ENCODE data around the gene NKIRAS2. TPM values are rescaled to one million over a fixed set of nuclear protein-coding genes. Genes with fewer than 3 reads are reported as not detected.

Gene NKIRAS2
- total and polyA plus RNA-seq, 2 experiments from 2014 or later: 31.3 to 52.9 TPM

GRCh38 chr17:42065201-42065600 lies 45.3 kb downstream of the NKIRAS2 start:
- Mint-ChIP-seq H3K36me3 (ENCODE audit: low read depth) (no peaks in the 10 kb centered on the region; the same call in 2 of the 3 replicates), H3K27me3 (ENCODE audit: insufficient read depth, low read depth, poor library complexity) (peaks cover 13% of the 10 kb centered on the region), H3K9me3 (no peaks in the 10 kb centered on the region), H3K4me1 (peaks cover 37% of the 10 kb centered on the region), H3K27ac (no peak overlapping the region), H3K4me3 (no peak overlapping the region)
- Histone ChIP-seq H3K9me2 (ENCODE audit: insufficient read depth) (no peaks in the 10 kb centered on the region), H3K4me1 (ENCODE audit: insufficient read depth) (peaks cover 10% of the 10 kb centered on the region; the same call in 1 of the 2 replicates), H3K4me2 (no peak overlapping the region), H3F3A (replicated peaks; ENCODE audit: low read depth) (0 out of 2 replicates have a peak, but pooled peaks cover 3% of the 10 kb centered on the region), H3K4me3 (no peak overlapping the region), H3K36me3 (ENCODE audit: insufficient read depth) (no peaks in the 10 kb centered on the region), H3K79me2 (replicated peaks; ENCODE audit: insufficient read depth) (no peaks in the 10 kb centered on the region), H2AFZ (no peak overlapping the region), H3K27me3 (ENCODE audit: insufficient read depth) (no peaks in the 10 kb centered on the region), H4K20me1 (replicated peaks; ENCODE audit: insufficient read depth) (no peaks in the 10 kb centered on the region), H3K27ac (ENCODE audit: low read depth) (no peak overlapping the region)
- ATAC-seq (no peak), DNase-seq (ENCODE audit: low spot score) (no peak)
- no peak for TF ChIP-seq JUNB (IDR thresholded peaks at IDR 0.05; ENCODE audit: unreplicated experiment)
- TF ChIP-seq ZNF114 (CRISPR knock-in tag; IDR thresholded peaks at IDR 0.05): no peak
- TF ChIP-seq, protein P1, sequence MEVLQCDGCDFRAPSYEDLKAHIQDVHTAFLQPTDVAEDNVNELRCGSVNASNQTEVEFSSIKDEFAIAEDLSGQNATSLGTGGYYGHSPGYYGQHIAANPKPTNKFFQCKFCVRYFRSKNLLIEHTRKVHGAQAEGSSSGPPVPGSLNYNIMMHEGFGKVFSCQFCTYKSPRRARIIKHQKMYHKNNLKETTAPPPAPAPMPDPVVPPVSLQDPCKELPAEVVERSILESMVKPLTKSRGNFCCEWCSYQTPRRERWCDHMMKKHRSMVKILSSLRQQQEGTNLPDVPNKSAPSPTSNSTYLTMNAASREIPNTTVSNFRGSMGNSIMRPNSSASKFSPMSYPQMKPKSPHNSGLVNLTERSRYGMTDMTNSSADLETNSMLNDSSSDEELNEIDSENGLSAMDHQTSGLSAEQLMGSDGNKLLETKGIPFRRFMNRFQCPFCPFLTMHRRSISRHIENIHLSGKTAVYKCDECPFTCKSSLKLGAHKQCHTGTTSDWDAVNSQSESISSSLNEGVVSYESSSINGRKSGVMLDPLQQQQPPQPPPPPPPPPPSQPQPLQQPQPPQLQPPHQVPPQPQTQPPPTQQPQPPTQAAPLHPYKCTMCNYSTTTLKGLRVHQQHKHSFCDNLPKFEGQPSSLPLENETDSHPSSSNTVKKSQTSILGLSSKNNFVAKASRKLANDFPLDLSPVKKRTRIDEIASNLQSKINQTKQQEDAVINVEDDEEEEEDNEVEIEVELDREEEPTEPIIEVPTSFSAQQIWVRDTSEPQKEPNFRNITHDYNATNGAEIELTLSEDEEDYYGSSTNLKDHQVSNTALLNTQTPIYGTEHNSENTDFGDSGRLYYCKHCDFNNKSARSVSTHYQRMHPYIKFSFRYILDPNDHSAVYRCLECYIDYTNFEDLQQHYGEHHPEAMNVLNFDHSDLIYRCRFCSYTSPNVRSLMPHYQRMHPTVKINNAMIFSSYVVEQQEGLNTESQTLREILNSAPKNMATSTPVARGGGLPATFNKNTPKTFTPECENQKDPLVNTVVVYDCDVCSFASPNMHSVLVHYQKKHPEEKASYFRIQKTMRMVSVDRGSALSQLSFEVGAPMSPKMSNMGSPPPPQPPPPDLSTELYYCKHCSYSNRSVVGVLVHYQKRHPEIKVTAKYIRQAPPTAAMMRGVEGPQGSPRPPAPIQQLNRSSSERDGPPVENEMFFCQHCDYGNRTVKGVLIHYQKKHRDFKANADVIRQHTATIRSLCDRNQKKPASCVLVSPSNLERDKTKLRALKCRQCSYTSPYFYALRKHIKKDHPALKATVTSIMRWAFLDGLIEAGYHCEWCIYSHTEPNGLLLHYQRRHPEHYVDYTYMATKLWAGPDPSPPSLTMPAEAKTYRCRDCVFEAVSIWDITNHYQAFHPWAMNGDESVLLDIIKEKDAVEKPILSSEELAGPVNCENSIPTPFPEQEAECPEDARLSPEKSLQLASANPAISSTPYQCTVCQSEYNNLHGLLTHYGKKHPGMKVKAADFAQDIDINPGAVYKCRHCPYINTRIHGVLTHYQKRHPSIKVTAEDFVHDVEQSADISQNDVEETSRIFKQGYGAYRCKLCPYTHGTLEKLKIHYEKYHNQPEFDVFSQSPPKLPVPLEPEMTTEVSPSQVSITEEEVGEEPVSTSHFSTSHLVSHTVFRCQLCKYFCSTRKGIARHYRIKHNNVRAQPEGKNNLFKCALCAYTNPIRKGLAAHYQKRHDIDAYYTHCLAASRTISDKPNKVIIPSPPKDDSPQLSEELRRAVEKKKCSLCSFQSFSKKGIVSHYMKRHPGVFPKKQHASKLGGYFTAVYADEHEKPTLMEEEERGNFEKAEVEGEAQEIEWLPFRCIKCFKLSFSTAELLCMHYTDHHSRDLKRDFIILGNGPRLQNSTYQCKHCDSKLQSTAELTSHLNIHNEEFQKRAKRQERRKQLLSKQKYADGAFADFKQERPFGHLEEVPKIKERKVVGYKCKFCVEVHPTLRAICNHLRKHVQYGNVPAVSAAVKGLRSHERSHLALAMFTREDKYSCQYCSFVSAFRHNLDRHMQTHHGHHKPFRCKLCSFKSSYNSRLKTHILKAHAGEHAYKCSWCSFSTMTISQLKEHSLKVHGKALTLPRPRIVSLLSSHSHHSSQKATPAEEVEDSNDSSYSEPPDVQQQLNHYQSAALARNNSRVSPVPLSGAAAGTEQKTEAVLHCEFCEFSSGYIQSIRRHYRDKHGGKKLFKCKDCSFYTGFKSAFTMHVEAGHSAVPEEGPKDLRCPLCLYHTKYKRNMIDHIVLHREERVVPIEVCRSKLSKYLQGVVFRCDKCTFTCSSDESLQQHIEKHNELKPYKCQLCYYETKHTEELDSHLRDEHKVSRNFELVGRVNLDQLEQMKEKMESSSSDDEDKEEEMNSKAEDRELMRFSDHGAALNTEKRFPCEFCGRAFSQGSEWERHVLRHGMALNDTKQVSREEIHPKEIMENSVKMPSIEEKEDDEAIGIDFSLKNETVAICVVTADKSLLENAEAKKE (CRISPR knock-in tag; IDR thresholded peaks at IDR 0.05): no peak
- TF ChIP-seq NANOG (IDR thresholded peaks at IDR 0.05; ENCODE audit: borderline replicate concordance): no peak
- no peak for TF ChIP-seq POLR2AphosphoS5 (IDR thresholded peaks at IDR 0.05; ENCODE audit: low read depth)
- TF ChIP-seq, protein P2, sequence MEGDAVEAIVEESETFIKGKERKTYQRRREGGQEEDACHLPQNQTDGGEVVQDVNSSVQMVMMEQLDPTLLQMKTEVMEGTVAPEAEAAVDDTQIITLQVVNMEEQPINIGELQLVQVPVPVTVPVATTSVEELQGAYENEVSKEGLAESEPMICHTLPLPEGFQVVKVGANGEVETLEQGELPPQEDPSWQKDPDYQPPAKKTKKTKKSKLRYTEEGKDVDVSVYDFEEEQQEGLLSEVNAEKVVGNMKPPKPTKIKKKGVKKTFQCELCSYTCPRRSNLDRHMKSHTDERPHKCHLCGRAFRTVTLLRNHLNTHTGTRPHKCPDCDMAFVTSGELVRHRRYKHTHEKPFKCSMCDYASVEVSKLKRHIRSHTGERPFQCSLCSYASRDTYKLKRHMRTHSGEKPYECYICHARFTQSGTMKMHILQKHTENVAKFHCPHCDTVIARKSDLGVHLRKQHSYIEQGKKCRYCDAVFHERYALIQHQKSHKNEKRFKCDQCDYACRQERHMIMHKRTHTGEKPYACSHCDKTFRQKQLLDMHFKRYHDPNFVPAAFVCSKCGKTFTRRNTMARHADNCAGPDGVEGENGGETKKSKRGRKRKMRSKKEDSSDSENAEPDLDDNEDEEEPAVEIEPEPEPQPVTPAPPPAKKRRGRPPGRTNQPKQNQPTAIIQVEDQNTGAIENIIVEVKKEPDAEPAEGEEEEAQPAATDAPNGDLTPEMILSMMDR (conservative IDR thresholded peaks at IDR 0.05; ENCODE audit: low read depth in 2 of 2): no peak
- TF ChIP-seq ZNF331 (CRISPR knock-in tag; IDR thresholded peaks at IDR 0.05; ENCODE audit: low read depth): no peak
- TF ChIP-seq EZH2phosphoT487 (IDR thresholded peaks at IDR 0.05; ENCODE audit: unreplicated experiment): no peak

All from GM23338 (cell line).